Epithelial cell of proximal tubule (primary cell): Measurements from ENCODE around the gene CABP7. TPM values are rescaled to one million over a fixed set of nuclear protein-coding genes. Genes with fewer than 3 reads are reported as not detected.

Source experiments
- DNase-seq: peaks from one replicate; pipeline ENCODE4 v3.0.0-alpha.2; 2011; ENCODE audit warnings: low read depth
- H3K4me3 ChIP-seq: 2 replicates; pipeline ENCODE4 v1.5.1; 2011; ENCODE audit warnings: low read depth, mild to moderate bottlenecking, low read length
- CTCF ChIP-seq: conservative IDR thresholded peaks from 2 replicates; pipeline ENCODE4 v1.5.1; 2012; ENCODE audit warnings: low read depth, mild to moderate bottlenecking, low read length
- total RNA-seq: library from RNA; depleted of rRNA; stranded (reverse); fragments of >200 nt; gene quantifications from 2 replicates; pipeline ENCODE4 v1.2.3, GENCODE V29; 2015

The CABP7 gene
- total RNA-seq, 1 donor from 2014 or later: not detected

- no peak overlapping the region for H3K4me3 ChIP-seq
- DNase-seq: no peak
- no peak for TF ChIP-seq CTCF
Measured at GRCh38 chr22:29762263-29762662, 42.5 kb downstream of the CABP7 start.

- peak overlapping the region; percentile 96 for H3K4me3 ChIP-seq
- no peak for TF ChIP-seq CTCF
- no peak for DNase-seq
Measured at GRCh38 chr22:29765905-29766631, 46.3 kb downstream of the CABP7 start.

- peak; percentile 91 for DNase-seq
- H3K4me3 ChIP-seq: peak within 1 kb of the TSS; percentile 96
- no peak for TF ChIP-seq CTCF
Measured at GRCh38 chr22:29766632-29767170, 46.9 kb downstream of the CABP7 start, which contains the start of gene ZMAT5. Gene ZMAT5, minus strand, starts transcription at chr22:29767007. Its CDS starts 18,463 bp downstream, at chr22:29748544.

- DNase-seq: no peak
- H3K4me3 ChIP-seq: peak within 1 kb of the TSS; percentile 96
- TF ChIP-seq CTCF: no peak
Measured at GRCh38 chr22:29767171-29768051, 47.6 kb downstream of the CABP7 start, which contains the start of gene UQCR10. Gene UQCR10, plus strand, starts transcription at chr22:29767369. Its CDS starts 30 bp downstream, at chr22:29767399.

- peak overlapping the region; percentile 96 for H3K4me3 ChIP-seq
- TF ChIP-seq CTCF: no peak
- DNase-seq: no peak
Measured at GRCh38 chr22:29768052-29768693, 48.4 kb downstream of the CABP7 start.

GRCh38 chr22:29769723-29770321, 50.0 kb downstream of the CABP7 start:
- H3K4me3 ChIP-seq: no peak overlapping the region
- TF ChIP-seq CTCF: no peak
- DNase-seq: no peak
